ENCODE results near the gene AOPEP.

Gene AOPEP

GRCh38 chr9:94850540-94851434, 124.3 kb downstream of the AOPEP start:
- H3K27me3 ChIP-seq (ENCODE audit: control insufficient read depth, insufficient read depth, low read length), result no peaks in the 10 kb centered on the region
- no peaks in the 10 kb centered on the region for H3K36me3 ChIP-seq (ENCODE audit: control insufficient read depth, insufficient read depth, low read length)
- no peaks in the 10 kb centered on the region for H3K9me3 ChIP-seq (ENCODE audit: control insufficient read depth, low read length)
- H3K4me3 ChIP-seq (ENCODE audit: low read length), result no peak overlapping the region
- H3K4me1 ChIP-seq (ENCODE audit: control insufficient read depth, insufficient read depth, low read length), result peaks cover 25% of the 10 kb centered on the region
- no peak overlapping the region for H3K9ac ChIP-seq (ENCODE audit: low read length)

GRCh38 chr9:94851467-94851866, 125.0 kb downstream of the AOPEP start:
- H3K36me3 ChIP-seq (ENCODE audit: control insufficient read depth, insufficient read depth, low read length), result no peaks in the 10 kb centered on the region
- no peaks in the 10 kb centered on the region for H3K27me3 ChIP-seq (ENCODE audit: control insufficient read depth, insufficient read depth, low read length)

GRCh38 chr9:94851892-94852291, 125.4 kb downstream of the AOPEP start:
- H3K27me3 ChIP-seq (ENCODE audit: control insufficient read depth, insufficient read depth, low read length), result no peaks in the 10 kb centered on the region
- H3K9me3 ChIP-seq (ENCODE audit: control insufficient read depth, low read length), result no peaks in the 10 kb centered on the region
- no peak overlapping the region for H3K9ac ChIP-seq (ENCODE audit: low read length)
- H3K36me3 ChIP-seq (ENCODE audit: control insufficient read depth, insufficient read depth, low read length), result no peaks in the 10 kb centered on the region
- no peak overlapping the region for H3K4me3 ChIP-seq (ENCODE audit: low read length)
- H3K4me1 ChIP-seq (ENCODE audit: control insufficient read depth, insufficient read depth, low read length), result peaks cover 24% of the 10 kb centered on the region

More at GRCh38 chr9:94851467-94851866, 125.0 kb downstream of the AOPEP start:
- peaks cover 25% of the 10 kb centered on the region for H3K4me1 ChIP-seq (ENCODE audit: control insufficient read depth, insufficient read depth, low read length)
- H3K4me3 ChIP-seq (ENCODE audit: low read length), result no peak overlapping the region
- no peaks in the 10 kb centered on the region for H3K9me3 ChIP-seq (ENCODE audit: control insufficient read depth, low read length)
- no peak overlapping the region for H3K9ac ChIP-seq (ENCODE audit: low read length)

- no peaks in the 10 kb centered on the region for H3K36me3 ChIP-seq (ENCODE audit: control insufficient read depth, insufficient read depth, low read length)
- H3K27me3 ChIP-seq (ENCODE audit: control insufficient read depth, insufficient read depth, low read length), result no peaks in the 10 kb centered on the region
- no peak overlapping the region for H3K9ac ChIP-seq (ENCODE audit: low read length)
- H3K4me3 ChIP-seq (ENCODE audit: low read length), result no peak overlapping the region
- peaks cover 19% of the 10 kb centered on the region for H3K4me1 ChIP-seq (ENCODE audit: control insufficient read depth, insufficient read depth, low read length)
- H3K9me3 ChIP-seq (ENCODE audit: control insufficient read depth, low read length), result no peaks in the 10 kb centered on the region
Observed at GRCh38 chr9:94852373-94852772, 125.9 kb downstream of the AOPEP start.

GRCh38 chr9:94853887-94854286, 127.4 kb downstream of the AOPEP start:
- Histone ChIP-seq H3K4me3 (ENCODE audit: low read length) (no peak overlapping the region), H3K9ac (ENCODE audit: low read length) (no peak overlapping the region), H3K9me3 (ENCODE audit: control insufficient read depth, low read length) (no peaks in the 10 kb centered on the region), H3K27me3 (ENCODE audit: control insufficient read depth, insufficient read depth, low read length) (no peaks in the 10 kb centered on the region), H3K4me1 (ENCODE audit: control insufficient read depth, insufficient read depth, low read length) (peaks cover 13% of the 10 kb centered on the region), H3K36me3 (ENCODE audit: control insufficient read depth, insufficient read depth, low read length) (no peaks in the 10 kb centered on the region)

- no peak overlapping the region for H3K9ac ChIP-seq (ENCODE audit: low read length)
Observed at GRCh38 chr9:94855903-94856302, 129.4 kb downstream of the AOPEP start.

GRCh38 chr9:94857791-94858190, 131.3 kb downstream of the AOPEP start:
- no peaks in the 10 kb centered on the region for H3K36me3 ChIP-seq (ENCODE audit: control insufficient read depth, insufficient read depth, low read length)
- H3K9me3 ChIP-seq (ENCODE audit: control insufficient read depth, low read length), result no peaks in the 10 kb centered on the region
- no peak overlapping the region for H3K9ac ChIP-seq (ENCODE audit: low read length)
- peaks cover 13% of the 10 kb centered on the region for H3K4me1 ChIP-seq (ENCODE audit: control insufficient read depth, insufficient read depth, low read length)
- no peak overlapping the region for H3K4me3 ChIP-seq (ENCODE audit: low read length)
- H3K27me3 ChIP-seq (ENCODE audit: control insufficient read depth, insufficient read depth, low read length), result no peaks in the 10 kb centered on the region

More at GRCh38 chr9:94855903-94856302, 129.4 kb downstream of the AOPEP start:
- Histone ChIP-seq H3K27me3 (ENCODE audit: control insufficient read depth, insufficient read depth, low read length) (no peaks in the 10 kb centered on the region), H3K9me3 (ENCODE audit: control insufficient read depth, low read length) (no peaks in the 10 kb centered on the region), H3K36me3 (ENCODE audit: control insufficient read depth, insufficient read depth, low read length) (no peaks in the 10 kb centered on the region), H3K4me1 (ENCODE audit: control insufficient read depth, insufficient read depth, low read length) (peaks cover 13% of the 10 kb centered on the region), H3K4me3 (ENCODE audit: low read length) (no peak overlapping the region)

- no peaks in the 10 kb centered on the region for H3K27me3 ChIP-seq (ENCODE audit: control insufficient read depth, insufficient read depth, low read length)
- no peaks in the 10 kb centered on the region for H3K36me3 ChIP-seq (ENCODE audit: control insufficient read depth, insufficient read depth, low read length)
- H3K9ac ChIP-seq (ENCODE audit: low read length), result no peak overlapping the region
- peaks cover 8% of the 10 kb centered on the region for H3K4me1 ChIP-seq (ENCODE audit: control insufficient read depth, insufficient read depth, low read length)
- H3K4me3 ChIP-seq (ENCODE audit: low read length), result no peak overlapping the region
- H3K9me3 ChIP-seq (ENCODE audit: control insufficient read depth, low read length), result no peaks in the 10 kb centered on the region
Observed at GRCh38 chr9:94859226-94859625, 132.7 kb downstream of the AOPEP start.

GRCh38 chr9:94859891-94860290, 133.4 kb downstream of the AOPEP start:
- Histone ChIP-seq H3K4me1 (ENCODE audit: control insufficient read depth, insufficient read depth, low read length) (peaks cover 4% of the 10 kb centered on the region), H3K9ac (ENCODE audit: low read length) (no peak overlapping the region), H3K4me3 (ENCODE audit: low read length) (no peak overlapping the region), H3K9me3 (ENCODE audit: control insufficient read depth, low read length) (no peaks in the 10 kb centered on the region), H3K27me3 (ENCODE audit: control insufficient read depth, insufficient read depth, low read length) (no peaks in the 10 kb centered on the region), H3K36me3 (ENCODE audit: control insufficient read depth, insufficient read depth, low read length) (no peaks in the 10 kb centered on the region)

- H3K9me3 ChIP-seq (ENCODE audit: control insufficient read depth, low read length), result no peaks in the 10 kb centered on the region
- peaks cover 11% of the 10 kb centered on the region for H3K4me1 ChIP-seq (ENCODE audit: control insufficient read depth, insufficient read depth, low read length)
Observed at GRCh38 chr9:94860678-94861588, 134.4 kb downstream of the AOPEP start.

GRCh38 chr9:94861589-94862272, 135.2 kb downstream of the AOPEP start:
- H3K27me3 ChIP-seq (ENCODE audit: control insufficient read depth, insufficient read depth, low read length), result no peaks in the 10 kb centered on the region
- no peak overlapping the region for H3K4me3 ChIP-seq (ENCODE audit: low read length)
- H3K9ac ChIP-seq (ENCODE audit: low read length), result no peak overlapping the region
- no peaks in the 10 kb centered on the region for H3K9me3 ChIP-seq (ENCODE audit: control insufficient read depth, low read length)
- H3K36me3 ChIP-seq (ENCODE audit: control insufficient read depth, insufficient read depth, low read length), result no peaks in the 10 kb centered on the region
- peaks cover 13% of the 10 kb centered on the region for H3K4me1 ChIP-seq (ENCODE audit: control insufficient read depth, insufficient read depth, low read length)

More at GRCh38 chr9:94860678-94861588, 134.4 kb downstream of the AOPEP start:
- Histone ChIP-seq H3K27me3 (ENCODE audit: control insufficient read depth, insufficient read depth, low read length) (no peaks in the 10 kb centered on the region), H3K9ac (ENCODE audit: low read length) (no peak overlapping the region), H3K36me3 (ENCODE audit: control insufficient read depth, insufficient read depth, low read length) (no peaks in the 10 kb centered on the region), H3K4me3 (ENCODE audit: low read length) (no peak overlapping the region)
